HG03439 (cell line): ENCODE measurements around the gene CACNA2D4.

Experiments
- ATAC-seq: cut with Tn5 transposase; IDR thresholded peaks from one replicate; pipeline ENCODE4 v1.9.1; 2021; ENCODE audit warnings: mild to moderate bottlenecking, moderate library complexity; ENCODE audit not compliant: unreplicated experiment

The CACNA2D4 gene

DNA sequence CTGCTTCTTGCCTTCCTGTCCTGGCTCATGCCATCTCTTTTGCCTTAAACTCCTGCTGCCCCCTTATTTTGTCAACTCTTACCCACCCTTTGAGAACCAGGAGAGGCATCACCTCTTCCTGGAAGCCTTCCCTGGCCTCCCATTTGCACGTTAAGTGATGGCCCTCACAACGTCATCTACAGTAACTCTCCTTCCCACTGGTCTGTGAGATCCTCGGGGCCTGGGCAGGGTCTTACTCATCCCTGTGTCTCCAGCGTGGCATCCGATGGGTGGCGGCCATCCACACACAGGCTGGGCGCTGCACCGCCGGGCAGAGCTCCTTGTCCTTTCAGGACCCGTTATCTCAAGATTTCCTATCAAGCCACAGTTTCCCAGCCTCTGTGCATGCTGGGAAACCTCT is 16.8 kb upstream of the CACNA2D4 start:
- no peak for ATAC-seq

DNA sequence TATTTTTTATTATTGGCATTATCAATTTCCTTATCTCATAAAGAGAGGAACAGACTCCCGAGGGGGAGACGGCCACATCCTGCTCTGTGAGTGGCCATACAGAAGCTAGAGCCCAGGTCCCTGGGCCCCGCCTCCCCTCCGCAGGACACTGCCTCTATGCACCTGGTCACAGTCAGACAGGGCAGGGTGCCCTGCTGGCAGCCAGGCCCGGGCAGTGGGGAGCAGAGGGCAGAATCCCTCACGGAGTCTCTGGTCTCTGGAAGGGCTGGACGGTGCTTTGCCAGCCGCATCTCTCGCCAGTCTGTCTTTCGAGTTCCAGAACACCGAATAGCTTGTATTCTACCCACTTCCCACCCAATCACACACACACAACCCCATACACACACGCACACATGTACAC is 16.4 kb upstream of the CACNA2D4 start:
- no peak for ATAC-seq

DNA sequence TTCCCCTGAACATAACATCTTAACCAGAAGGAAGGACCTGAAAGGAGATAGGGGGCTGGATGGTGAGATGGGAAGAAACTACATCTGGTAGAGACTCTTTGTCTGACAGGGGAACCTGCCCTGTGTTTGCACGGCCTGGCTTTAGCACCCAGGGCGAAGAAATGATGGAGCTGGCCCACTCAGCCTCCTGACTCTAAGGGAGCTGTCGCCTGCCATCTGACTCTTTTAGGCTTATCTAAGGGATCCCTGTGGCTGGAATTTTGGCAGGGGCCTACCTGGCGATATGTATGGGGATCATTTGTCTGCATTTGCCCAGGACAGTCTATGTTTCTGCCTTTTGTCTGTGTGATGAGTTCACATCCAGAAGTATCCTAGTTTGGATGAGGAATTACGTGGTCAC is 15.6 kb upstream of the CACNA2D4 start:
- ATAC-seq: no peak

DNA sequence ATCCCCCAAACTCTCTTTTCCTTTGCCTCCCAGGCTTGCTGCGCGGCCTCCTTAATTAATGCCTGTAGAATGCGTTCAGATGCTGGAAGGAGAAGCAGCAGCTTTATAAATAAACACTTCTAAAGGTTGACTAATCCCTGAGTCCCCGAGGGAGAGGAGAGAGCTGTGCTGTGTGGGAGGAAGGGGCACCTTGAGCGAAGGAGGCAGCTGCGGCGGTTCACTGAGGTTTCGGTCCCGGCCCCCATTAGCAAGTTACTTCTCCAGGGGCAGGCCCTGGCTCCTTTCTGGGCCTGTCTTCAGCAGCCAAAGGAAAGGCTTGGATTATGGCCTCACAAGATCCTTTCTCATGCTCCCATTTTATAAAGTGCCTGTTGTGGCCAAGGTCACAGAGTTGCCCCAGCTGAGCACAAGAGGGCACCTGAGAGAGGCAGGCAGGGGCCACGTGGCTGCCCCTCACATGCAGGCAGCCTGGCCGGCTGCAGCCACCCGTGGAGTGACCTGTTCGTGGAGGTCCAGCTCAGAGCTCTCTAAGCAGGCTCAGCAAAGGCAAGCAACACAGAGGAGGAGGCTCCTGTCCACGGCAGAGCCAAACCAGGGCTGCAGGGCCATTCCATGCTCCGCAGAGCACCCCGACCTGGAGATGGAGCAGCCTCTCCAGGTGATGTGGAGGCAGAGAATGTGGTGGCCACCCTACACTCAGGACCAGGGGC is 15.0 kb upstream of the CACNA2D4 start:
- no peak for ATAC-seq

DNA sequence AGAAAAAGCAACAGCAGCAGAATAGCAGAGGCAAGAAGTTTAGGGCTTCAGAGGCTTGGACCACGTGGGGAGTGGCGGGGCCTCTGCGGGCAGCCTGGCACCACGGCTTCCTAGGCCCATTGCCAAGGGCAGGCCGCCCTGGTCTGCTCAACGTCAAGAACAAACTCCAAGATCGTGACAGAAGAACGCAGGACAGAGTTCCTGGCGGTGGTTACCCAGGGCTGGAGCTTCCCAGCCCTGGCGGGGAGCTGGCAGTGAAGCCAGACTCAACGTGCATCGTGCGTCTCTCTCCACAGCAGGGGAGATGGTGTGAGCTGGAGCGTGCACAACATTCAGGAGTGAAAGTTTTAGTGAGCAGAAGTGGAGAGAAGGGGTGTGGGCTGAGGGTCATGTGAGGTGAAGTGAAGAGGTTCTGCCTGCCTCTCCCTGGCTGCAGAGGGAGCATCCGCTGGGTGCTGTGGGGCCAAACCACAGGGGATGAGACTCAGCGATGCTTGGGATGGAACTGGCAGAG is 13.9 kb upstream of the CACNA2D4 start:
- ATAC-seq: no peak

DNA sequence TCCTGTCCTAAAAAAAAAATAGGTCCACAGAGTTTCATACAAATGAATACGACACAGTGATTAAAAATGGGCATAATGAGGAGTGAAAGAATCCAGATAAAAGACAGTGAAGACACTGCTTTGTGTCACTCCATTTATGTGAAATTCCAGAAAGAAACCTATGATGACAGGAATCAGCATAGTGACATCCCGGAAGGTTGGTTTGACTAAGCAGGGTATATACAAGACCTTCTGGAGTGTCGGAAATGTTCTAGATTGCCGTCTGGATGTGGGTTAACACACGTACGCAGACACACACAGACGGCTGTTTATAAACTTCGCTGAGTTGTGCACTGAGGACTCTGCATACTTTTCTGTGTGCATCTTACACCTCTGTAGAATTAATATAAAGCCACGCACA is 13.2 kb upstream of the CACNA2D4 start:
- ATAC-seq: no peak

DNA sequence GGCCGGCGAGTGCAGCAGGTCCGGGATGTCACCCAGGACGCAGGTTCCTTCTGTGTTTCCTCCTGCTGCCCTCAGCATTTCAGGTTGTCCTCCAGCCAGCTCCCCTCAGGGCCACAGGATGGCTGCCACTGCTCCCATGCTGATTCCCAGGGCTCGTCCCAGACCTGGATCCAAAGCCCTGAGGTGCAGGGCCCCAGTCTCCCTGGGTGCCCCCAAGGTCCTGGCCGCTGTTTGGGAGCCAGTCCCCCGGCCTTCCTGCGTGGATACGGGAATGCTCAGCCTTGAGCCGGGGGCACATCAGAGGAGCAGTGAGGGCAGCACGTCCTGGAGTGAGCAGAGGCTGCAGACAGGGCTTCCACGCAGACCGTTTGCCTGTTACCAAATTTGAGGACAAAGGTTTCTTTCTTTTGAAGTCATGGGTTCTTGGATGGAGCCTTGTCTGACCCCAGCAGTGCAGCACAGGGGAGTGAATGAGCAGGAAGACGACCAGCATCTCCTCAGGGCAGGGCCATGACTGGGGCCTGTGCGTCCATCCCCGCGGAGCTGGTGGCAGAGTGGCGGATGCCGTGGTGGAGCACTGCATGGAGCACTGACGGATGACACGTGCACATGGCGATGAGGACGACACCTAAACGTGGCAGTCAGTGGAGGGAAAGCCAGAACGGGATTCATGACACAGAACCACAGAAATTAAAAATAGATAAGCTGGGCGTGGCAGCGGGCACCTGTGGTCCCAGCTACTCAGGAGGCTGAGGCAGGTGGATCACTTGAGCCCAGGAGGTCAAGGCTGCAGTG is 12.5 kb upstream of the CACNA2D4 start:
- ATAC-seq: no peak

DNA sequence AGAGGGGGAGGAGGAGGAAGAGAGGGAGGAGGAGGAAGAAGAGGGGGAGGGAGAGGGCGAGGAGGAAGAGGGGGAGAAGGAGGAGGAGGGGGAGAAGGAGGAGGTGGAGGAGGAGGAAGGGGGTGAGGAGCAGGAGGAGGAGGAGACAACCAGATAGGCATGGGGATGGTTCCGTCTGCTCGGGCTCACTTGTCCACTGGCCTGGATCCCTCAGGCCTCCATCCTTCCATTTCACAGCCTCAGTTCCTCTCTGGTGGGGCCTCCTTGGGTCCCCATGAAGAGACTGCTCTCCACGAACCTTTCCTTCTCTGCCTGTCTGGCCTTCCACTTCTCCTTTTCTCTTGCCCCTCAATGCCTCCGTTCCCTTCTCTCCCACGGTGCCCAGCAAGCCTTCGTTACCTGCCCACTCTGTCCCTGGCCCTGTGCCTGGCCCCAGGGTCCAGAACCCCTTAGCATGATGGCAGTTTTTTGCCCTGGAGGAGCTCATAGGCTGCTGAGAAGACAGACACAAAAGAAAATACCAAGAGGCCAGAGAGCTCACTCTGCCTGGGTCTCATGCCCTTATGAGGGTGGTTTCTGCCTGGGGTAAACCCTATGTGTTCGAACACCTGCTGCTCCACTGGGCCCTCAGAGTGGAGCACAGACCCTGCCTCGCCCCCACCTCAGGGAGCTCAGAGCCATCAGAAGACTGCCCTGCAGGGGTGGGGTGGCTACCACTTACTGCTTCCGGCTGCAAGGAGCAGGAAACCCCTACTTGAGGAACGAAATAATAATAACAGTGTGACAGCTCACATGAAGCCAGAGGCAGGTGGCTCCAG is 11.7 kb upstream of the CACNA2D4 start:
- ATAC-seq: no peak

DNA sequence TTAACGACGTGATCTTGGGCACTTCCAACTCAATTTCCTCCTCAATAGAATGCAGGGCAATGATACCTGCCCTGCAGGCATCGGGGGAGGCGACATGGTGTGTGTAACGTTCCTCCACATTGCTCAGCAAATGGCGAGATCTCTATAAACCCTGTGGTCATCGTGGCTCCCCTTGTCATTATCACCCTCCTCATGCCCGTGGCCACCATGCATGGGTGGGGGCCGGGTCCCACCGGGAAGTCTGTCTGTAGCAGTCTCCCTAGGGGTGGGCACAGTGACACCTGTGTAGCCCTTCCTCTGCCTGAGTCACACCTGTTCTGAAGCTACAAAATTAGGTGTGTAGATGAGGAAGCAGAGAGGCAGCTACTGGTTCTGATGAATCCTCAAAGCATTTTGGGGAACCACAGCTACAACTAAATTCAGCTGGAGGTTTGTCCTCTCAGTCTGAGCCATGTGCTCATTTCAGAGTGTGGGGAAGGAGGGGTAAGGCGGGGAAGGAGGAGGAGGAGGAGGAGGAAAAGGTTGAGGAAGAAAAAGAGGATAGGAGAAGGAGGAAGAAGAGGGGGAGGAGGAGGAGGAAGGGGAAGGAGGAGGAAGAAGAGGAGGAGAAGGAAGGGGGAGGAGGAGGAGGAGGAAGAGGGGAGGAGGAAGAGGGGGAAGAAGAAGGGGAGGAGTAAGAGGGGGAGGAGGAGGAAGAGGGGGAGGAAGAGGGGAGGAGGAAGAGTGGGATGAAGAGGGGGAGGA is 11.0 kb upstream of the CACNA2D4 start:
- no peak for ATAC-seq

DNA sequence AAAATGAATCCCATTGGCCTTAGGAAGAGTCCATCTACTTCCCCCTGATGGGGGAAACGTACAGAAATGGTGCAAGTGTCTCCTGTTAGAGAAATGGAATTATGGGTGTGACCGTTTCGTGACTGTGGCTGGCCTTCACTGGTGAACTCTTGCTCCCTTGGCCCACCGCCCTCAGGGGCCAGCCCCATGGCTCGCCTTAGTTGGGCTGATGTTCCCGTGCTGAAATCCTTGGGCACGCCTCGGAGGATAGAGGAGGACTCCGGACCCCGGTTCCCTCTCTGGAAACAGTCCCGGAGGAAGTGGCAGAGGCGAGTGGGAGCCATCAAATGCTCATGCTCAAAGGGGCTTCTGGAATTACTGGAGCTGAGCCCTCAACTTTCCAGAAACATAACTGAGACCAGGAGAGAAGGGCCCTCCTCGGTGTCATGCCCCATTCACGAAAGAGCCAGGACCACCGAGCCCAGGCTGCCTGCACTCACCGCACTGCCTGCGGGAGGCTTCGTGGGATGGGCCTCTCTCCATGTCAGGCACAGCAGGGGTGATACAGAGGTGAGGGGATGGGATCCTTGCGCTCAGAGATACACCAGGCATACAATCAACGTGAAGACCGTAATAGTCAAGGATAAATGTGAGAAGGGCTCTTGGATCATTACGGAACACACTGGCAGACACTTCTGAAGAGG is 10.1 kb upstream of the CACNA2D4 start:
- no peak for ATAC-seq

DNA sequence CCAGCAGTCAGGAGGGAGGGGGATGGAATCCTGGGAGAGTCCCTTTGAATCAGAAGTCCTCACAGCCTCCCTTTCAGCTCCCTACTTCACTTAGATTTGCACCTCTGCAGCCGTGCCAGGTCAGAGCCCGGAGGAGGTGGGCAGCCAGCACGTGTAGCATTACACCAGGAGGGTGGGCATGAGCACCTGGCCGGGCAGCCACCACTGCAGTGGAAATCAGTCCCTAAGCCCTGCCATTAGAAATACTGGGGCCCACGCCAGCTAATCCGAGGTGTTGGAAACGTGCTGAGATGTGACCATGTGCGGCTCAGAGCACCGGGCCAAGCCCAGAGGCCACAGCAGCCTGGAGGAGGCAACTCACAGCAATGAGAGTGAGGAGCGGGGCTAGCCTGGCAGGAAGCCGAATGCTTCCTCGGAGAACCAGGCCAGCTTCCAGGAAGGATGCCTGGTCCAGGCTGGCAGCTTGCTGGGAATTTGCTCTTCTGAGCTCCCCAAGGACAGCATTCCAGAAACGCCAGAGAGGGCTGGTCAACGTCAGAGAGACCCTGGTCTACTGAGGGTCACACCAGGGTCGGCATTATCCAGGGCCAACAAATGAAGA is 9.4 kb upstream of the CACNA2D4 start:
- ATAC-seq: no peak

DNA sequence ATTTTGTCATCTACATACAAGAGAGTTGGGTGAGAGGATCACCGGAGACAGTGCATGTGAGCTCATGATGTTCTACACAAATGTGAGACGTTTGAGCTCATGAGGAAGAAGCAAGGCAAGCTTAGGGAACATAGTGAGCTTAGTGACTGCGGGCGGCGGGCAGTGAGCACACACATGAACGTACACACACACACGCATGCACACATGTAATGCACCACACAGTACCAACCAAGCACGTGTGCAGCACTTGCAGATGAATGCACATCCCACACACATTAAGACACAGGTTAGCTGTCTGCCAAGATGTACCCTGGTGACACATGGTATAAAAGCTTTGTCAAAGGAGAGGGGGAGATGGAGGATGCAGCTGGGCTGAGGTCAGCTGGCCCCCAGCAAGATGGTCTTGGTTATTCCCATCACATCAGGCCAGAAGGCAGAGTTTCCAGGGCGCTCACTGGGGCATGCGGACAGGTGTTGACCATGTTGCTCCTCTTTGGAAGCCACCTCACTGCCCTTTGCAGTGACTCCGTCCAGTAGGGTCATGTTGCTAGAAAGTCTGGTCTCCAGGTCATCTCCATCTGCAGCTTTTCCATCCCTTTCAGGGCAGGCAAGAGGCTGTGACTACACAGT is 8.7 kb upstream of the CACNA2D4 start:
- no peak for ATAC-seq

DNA sequence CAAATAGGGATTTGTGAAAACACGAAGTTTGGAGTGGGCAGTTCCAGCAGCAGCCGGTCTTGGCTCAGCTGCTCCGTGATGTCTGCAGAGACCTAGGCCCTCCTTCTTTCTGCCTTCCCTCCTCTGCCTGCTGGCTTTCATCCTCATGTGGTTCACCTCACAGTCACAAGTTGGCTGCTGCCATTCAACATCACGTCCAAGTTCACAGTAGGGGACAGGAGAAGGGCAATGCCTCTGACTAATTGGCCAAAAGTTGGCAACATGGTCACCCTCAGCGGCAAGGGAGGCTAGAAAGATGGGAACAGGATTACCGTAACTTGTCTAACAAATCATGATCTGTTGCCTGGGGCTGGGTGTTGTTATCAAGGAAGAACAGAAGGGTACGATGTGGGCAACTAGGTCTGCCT is 7.8 kb upstream of the CACNA2D4 start:
- ATAC-seq: no peak

DNA sequence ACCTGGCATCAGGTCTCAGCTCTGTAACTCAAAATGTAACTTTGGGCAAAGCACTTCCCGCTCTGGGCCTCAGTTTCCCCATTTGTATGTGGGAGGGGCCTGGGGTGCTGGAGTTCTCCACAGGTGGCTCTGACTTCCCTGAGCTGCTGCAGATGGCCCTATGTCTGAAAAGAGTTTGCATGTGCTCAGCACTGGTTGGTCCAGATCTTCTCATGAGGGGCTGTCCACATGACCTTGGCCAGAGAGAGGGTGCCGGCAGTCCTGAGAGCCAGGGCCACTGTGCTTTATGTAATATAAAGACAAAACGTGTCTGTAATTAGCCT is 7.2 kb upstream of the CACNA2D4 start:
- no peak for ATAC-seq

DNA sequence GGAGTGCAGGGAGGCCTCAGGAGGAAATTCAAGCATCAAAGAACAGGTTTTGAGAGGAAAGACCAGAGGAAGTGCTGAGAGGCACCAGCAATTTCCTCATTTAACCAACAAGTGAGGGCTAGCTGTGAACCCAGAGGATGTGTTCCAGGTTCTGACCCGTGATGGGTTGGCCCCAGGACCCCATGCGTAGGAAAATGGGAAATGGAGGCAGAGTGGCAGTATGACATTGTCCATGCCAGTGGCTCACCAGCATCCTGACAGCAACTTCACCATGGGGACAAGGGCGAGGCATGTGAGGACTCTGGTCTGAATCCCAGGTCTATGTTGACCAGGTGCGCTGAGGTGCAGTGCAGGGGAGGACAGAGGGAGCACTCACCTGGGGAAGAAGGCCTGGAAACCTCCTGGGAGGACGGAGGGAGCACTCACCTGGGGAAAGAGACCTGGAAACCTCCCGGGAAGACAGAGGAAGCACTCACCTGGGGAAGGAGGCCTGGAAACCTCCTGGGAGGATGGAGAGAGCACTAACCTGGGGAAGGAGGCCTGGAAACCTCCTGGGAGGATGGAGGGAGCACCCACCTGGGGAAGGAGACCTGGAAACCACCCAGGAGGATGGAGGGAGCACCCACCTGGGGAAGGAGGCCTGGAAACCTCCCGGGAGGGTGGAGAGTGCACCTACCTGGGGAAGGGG is 6.7 kb upstream of the CACNA2D4 start:
- ATAC-seq: no peak

DNA sequence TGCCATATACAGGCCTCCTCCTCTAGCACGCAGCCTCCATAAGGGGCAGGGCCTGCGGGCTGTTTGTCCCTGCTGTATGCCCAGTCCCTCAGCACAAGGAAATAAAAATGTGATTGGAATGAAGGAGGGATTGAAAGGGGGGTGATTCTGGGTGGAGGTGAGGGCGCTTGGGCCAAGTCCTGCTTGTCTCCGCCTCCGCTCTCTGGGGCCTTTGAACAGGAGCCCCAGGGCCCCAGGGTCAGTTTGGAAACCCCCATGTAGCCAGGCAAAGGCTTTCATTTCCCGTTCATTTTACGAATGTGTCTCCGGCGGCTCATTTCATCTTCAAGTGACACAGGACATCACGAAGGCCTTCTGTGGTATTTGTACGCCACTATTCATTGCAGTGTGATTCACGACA is 4.5 kb upstream of the CACNA2D4 start:
- no peak for ATAC-seq

DNA sequence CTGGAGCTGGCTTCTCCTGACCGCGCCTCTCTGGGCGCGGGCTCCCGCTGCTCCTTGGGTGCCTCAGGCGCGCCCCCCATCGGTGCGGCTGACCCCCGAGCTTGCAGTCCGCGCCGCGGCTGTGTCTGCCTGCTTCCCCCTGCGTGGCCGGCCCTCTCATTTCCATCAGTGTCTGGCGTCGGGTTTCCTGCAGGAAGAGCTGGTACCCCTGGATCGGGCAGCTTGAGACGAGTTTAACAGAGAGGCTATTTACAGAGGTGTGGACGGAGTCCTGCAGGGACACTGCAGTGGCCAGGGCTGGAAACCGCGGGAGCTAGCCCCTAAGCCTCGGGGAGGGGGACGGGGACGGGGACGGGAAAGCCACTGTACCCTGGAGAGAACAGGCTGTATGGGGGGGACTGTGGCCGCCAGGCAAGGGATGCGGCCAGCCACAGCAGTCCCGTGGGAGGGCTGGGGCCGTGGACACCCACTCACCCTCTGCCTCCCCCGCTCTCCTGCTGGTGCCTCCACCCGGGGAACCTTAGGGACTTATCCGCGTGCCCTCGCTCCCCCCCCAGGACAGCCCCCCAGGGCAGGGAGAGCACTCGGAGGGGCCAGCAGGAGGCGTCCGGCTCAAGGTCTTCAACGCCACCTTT is 3.7 kb upstream of the CACNA2D4 start:
- ATAC-seq: no peak

DNA sequence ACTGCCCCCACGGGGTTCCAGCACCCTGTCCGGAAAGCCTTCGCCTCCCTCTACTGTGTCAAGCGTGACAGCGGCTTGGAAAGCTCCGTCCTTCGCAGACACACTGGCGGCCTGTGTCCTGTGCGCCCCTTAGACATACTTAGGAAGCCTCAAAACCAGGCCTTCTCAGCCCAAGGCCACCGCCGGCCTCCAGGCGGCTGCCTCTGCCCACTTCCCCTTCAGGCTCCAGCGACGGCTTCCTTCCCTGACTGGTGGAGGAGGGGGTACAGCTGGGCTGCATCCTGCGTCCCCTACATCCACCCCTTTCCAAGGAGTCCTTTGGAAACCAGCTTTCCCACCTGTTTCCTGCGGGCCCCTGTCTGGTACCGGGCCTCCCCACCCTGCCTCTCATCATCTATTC is 2.5 kb upstream of the CACNA2D4 start:
- ATAC-seq: no peak
